Vagina (tissue), 2 donors: ENCODE data around the gene HMGXB3. TPM values are rescaled to one million over a fixed set of nuclear protein-coding genes. Genes with fewer than 3 reads are reported as not detected.

Source experiments
- DNase-seq, 2 donors: peaks; one replicate each; pipeline ENCODE4 v3.0.0-alpha.2; 2017; ENCODE audit errors: extremely low spot score in 2 of 2
- H3K27ac ChIP-seq: fragments of 200-600 bp; sonication (generic); one replicate; pipeline ENCODE4 v1.5.1; 2019
- H3K27me3 ChIP-seq: fragments of 200-600 bp; sonication (generic); one replicate; pipeline ENCODE4 v1.5.1; 2019
- H3K36me3 ChIP-seq, 2 donors: fragments of 200-600 bp; sonication (generic); one replicate each; pipeline ENCODE4 v1.5.1; 2017 to 2019
- H3K4me1 ChIP-seq: fragments of 200-600 bp; sonication (generic); one replicate; pipeline ENCODE4 v1.5.1; 2019
- H3K4me3 ChIP-seq, 2 donors: fragments of 200-600 bp; sonication (generic); 1 replicate in 1 of 2; 2 replicates in 1 of 2; pipeline ENCODE4 v1.5.1; 2016 to 2019
- H3K9me3 ChIP-seq: fragments of 200-600 bp; sonication (generic); one replicate; pipeline ENCODE4 v1.5.1; 2019
- CTCF ChIP-seq, 3 experiments: fragments of 450-650 bp in 2 of 3; fragments of 200-600 bp in 1 of 3; sonication (generic) in 1 of 3; IDR thresholded peaks; one replicate each; pipeline ENCODE4 v1.5.1; 2017 to 2019; ENCODE audit warnings: antibody characterized with exemption in 3 of 3, mild to moderate bottlenecking in 2 of 3, moderate library complexity in 2 of 3
- POLR2A ChIP-seq, 2 donors: fragments of 450-650 bp; IDR thresholded peaks; one replicate each; pipeline ENCODE4 v1.6.1; 2017; ENCODE audit warnings: antibody characterized with exemption in 2 of 2, mild to moderate bottlenecking in 2 of 2, moderate library complexity in 2 of 2
- POLR2AphosphoS5 ChIP-seq, 2 donors: sonication (generic); formaldehyde crosslinking; IDR thresholded peaks; one replicate each; pipeline ENCODE4 v1.9.0; 2017; ENCODE audit warnings: antibody characterized with exemption in 2 of 2, mild to moderate bottlenecking in 2 of 2, low read depth in 1 of 2; ENCODE audit not compliant: insufficient read depth in 1 of 2
- intact Hi-C: fragments of 100-400 bp; cut with DNase I; formaldehyde crosslinking; loops from one replicate; pipeline ENCODE4 v1.15.1; 2023
- total RNA-seq: library from RNA; depleted of rRNA; stranded (reverse); fragments of >200 nt; gene quantifications from one replicate; pipeline ENCODE4 v1.2.3, GENCODE V29; 2016

The HMGXB3 gene
- total RNA-seq, 1 donor from 2014 or later: 38.3 TPM

- Histone ChIP-seq H3K9me3 (no peaks in the 10 kb centered on the region), H3K4me3 (no peak overlapping the region), H3K27ac (no peak overlapping the region), H3K36me3 (peaks cover 0 to 63% of the 10 kb centered on the region in 2 donors), H3K27me3 (no peaks in the 10 kb centered on the region), H3K4me1 (no peaks in the 10 kb centered on the region)
- no peak for DNase-seq
- no peak for TF ChIP-seq POLR2AphosphoS5 (IDR thresholded peaks at IDR 0.05; ENCODE audit: insufficient read depth in 1 of 2, low read depth in 1 of 2)
- TF ChIP-seq CTCF (IDR thresholded peaks at IDR 0.05): no peak
- no peak for TF ChIP-seq POLR2A (IDR thresholded peaks at IDR 0.05)
- intact Hi-C loops: no loop called here
Observed at GRCh38 chr5:150052956-150053712, 52.6 kb downstream of the HMGXB3 start.

GRCh38 chr5:150053713-150054392, 53.3 kb downstream of the HMGXB3 start:
- DNase-seq: no peak

GRCh38 chr5:150054569-150054968, 54.0 kb downstream of the HMGXB3 start:
- no peak overlapping the region for H3K4me3 ChIP-seq
- H3K9me3 ChIP-seq: no peaks in the 10 kb centered on the region
- no peak for TF ChIP-seq CTCF (IDR thresholded peaks at IDR 0.05)
- TF ChIP-seq POLR2AphosphoS5 (IDR thresholded peaks at IDR 0.05; ENCODE audit: insufficient read depth in 1 of 2, low read depth in 1 of 2): no peak
- no peak for TF ChIP-seq POLR2A (IDR thresholded peaks at IDR 0.05)
- no peaks in the 10 kb centered on the region for H3K27me3 ChIP-seq
- peaks cover 0 to 49% of the 10 kb centered on the region in 2 donors for H3K36me3 ChIP-seq
- no peak overlapping the region for H3K27ac ChIP-seq
- no peak for DNase-seq
- intact Hi-C loops: no loop called here
- no peaks in the 10 kb centered on the region for H3K4me1 ChIP-seq

More at GRCh38 chr5:150053713-150054392, 53.3 kb downstream of the HMGXB3 start:
- H3K4me1 ChIP-seq: no peaks in the 10 kb centered on the region
- no peak overlapping the region for H3K4me3 ChIP-seq
- TF ChIP-seq POLR2A (IDR thresholded peaks at IDR 0.05) (no peak), CTCF (IDR thresholded peaks at IDR 0.05) (no peak)
- peaks cover 0 to 56% of the 10 kb centered on the region in 2 donors for H3K36me3 ChIP-seq
- no peaks in the 10 kb centered on the region for H3K9me3 ChIP-seq
- H3K27me3 ChIP-seq: no peaks in the 10 kb centered on the region
- no peak overlapping the region for H3K27ac ChIP-seq
- intact Hi-C loops: no loop called here

GRCh38 chr5:150055326-150056074, 55.0 kb downstream of the HMGXB3 start:
- Histone ChIP-seq H3K4me3 (no peak overlapping the region), H3K36me3 (peaks cover 0 to 39% of the 10 kb centered on the region in 2 donors), H3K27ac (no peak overlapping the region), H3K27me3 (no peaks in the 10 kb centered on the region), H3K9me3 (no peaks in the 10 kb centered on the region), H3K4me1 (no peaks in the 10 kb centered on the region)
- intact Hi-C loops: no loop called here
- TF ChIP-seq CTCF (IDR thresholded peaks at IDR 0.05) (no peak), POLR2AphosphoS5 (IDR thresholded peaks at IDR 0.05; ENCODE audit: insufficient read depth in 1 of 2, low read depth in 1 of 2) (no peak), POLR2A (IDR thresholded peaks at IDR 0.05) (no peak)
- DNase-seq: no peak
